Measurements from ENCODE around the gene STK32C. TPM values are rescaled to one million over a fixed set of nuclear protein-coding genes. Genes with fewer than 3 reads are reported as not detected.

STK32C gene
- total RNA-seq, 1 donor from 2014 or later, result 5.9 TPM

- DNase-seq (ENCODE audit: low spot score), result no peak
- intact Hi-C loops (cut with DNase I), result no loop called here
Observed at GRCh38 chr10:132240156-132240555, 67.6 kb downstream of the STK32C start.

- intact Hi-C loops (cut with DNase I), result no loop called here
- DNase-seq (ENCODE audit: low spot score), result no peak
Observed at GRCh38 chr10:132239126-132240031, 68.4 kb downstream of the STK32C start.

GRCh38 chr10:132238371-132239125 lies 69.2 kb downstream of the STK32C start:
- DNase-seq (ENCODE audit: low spot score), result no peak
- intact Hi-C loops (cut with DNase I), result no loop called here

GRCh38 chr10:132237871-132238270 lies 69.9 kb downstream of the STK32C start:
- intact Hi-C loops (cut with DNase I), result no loop called here
- DNase-seq (ENCODE audit: low spot score), result no peak

GRCh38 chr10:132237396-132237795 lies 70.4 kb downstream of the STK32C start:
- intact Hi-C loops (cut with DNase I), result no loop called here
- no peak for DNase-seq (ENCODE audit: low spot score)

GRCh38 chr10:132236881-132237280 lies 70.9 kb downstream of the STK32C start:
- intact Hi-C loops (cut with DNase I), result no loop called here
- no peak for DNase-seq (ENCODE audit: low spot score)

GRCh38 chr10:132236161-132236560 lies 71.6 kb downstream of the STK32C start:
- intact Hi-C loops (cut with DNase I), result no loop called here

GRCh38 chr10:132234860-132235259 lies 72.9 kb downstream of the STK32C start:
- DNase-seq (ENCODE audit: low spot score), result no peak
- intact Hi-C loops (cut with DNase I), result no loop called here

More at GRCh38 chr10:132236161-132236560, 71.6 kb downstream of the STK32C start:
- no peak for DNase-seq (ENCODE audit: low spot score)

- intact Hi-C loops (cut with DNase I), result no loop called here
- DNase-seq (ENCODE audit: low spot score), result no peak
Observed at GRCh38 chr10:132233501-132234085, 74.2 kb downstream of the STK32C start.

GRCh38 chr10:132232981-132233380 lies 74.8 kb downstream of the STK32C start:
- no peak for DNase-seq (ENCODE audit: low spot score)
- intact Hi-C loops (cut with DNase I), result no loop called here

GRCh38 chr10:132232023-132232951 lies 75.5 kb downstream of the STK32C start:
- DNase-seq (ENCODE audit: low spot score), result no peak
- intact Hi-C loops (cut with DNase I), result no loop called here

GRCh38 chr10:132231656-132232022 lies 76.1 kb downstream of the STK32C start:
- no peak for DNase-seq (ENCODE audit: low spot score)
- intact Hi-C loops (cut with DNase I), result no loop called here

GRCh38 chr10:132230557-132231210 lies 77.1 kb downstream of the STK32C start:
- DNase-seq (ENCODE audit: low spot score), result no peak
- intact Hi-C loops (cut with DNase I), result no loop called here

- intact Hi-C loops (cut with DNase I), result no loop called here
- DNase-seq (ENCODE audit: low spot score), result no peak
Observed at GRCh38 chr10:132229834-132230556, 77.8 kb downstream of the STK32C start.

- intact Hi-C loops (cut with DNase I), result no loop called here
- DNase-seq (ENCODE audit: low spot score), result no peak
Observed at GRCh38 chr10:132229096-132229495, 78.7 kb downstream of the STK32C start.

- no peak for DNase-seq (ENCODE audit: low spot score)
- intact Hi-C loops (cut with DNase I), result no loop called here
Observed at GRCh38 chr10:132228616-132229015, 79.1 kb downstream of the STK32C start.

GRCh38 chr10:132227851-132228390 lies 79.8 kb downstream of the STK32C start:
- intact Hi-C loops (cut with DNase I), result no loop called here
- no peak for DNase-seq (ENCODE audit: low spot score)

Data from cardiac septum (tissue), 1 donor.